ENCODE data around the gene ABRACL. TPM values are rescaled to one million over a fixed set of nuclear protein-coding genes. Genes with fewer than 3 reads are reported as not detected.

The ABRACL gene
- total and polyA plus RNA-seq, 2 of the 4 experiments (the other 2 are of a cell fraction): 16.0 to 27.9 TPM

DNA sequence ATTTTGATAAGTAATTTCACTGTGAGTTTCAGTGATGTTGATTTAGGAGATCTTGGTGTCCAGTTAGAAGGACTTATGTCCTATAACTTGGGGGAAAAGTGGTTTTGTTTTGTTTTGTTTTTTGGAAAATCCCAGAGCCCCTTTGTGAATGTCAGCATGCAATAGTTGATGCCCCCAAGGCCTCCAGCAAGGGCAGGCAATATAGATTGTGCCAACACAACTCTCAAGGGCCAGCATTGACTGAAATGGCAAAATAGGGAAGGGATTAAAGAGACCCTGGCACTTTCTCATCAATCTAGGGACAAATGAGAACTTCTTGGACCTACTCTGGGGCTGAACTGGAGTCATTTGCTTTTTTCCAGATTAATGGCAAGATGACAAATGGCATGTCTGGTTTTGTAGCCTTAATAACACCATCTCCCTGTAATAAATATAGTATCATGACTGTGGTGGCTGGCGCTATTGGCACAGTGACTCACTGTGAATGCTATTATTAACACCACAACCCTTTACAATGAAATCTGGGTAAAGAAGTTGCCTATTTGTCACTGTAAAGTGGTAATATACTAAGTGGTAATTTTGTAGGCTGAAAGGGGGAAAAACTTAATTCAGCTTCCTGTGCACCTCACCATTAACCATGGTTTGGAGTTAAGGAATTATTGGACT lies 51.8 kb downstream of the ABRACL start:
- no peaks in the 10 kb centered on the region for H3K9me1 ChIP-seq (ENCODE audit: insufficient read depth, low read length)
- no peaks in the 10 kb centered on the region for H3K4me1 ChIP-seq (ENCODE audit: control insufficient read depth, insufficient read depth, low read length)
- H2AFZ ChIP-seq (replicated peaks; ENCODE audit: low read length, poor library complexity): no peak overlapping the region
- H4K20me1 ChIP-seq (ENCODE audit: insufficient read depth, low read length): no peaks in the 10 kb centered on the region
- H3K9ac ChIP-seq (ENCODE audit: low read depth, low read length): no peak overlapping the region
- ATAC-seq (ENCODE audit: low read depth): no peak
- in situ Hi-C loops (cut with MboI; ENCODE audit: low sequenced_read_pairs) (no loop called here), intact Hi-C loops (cut with micrococcal nuclease) (no loop called here), dilution Hi-C loops (cut with HindIII; ENCODE audit: low sequenced_read_pairs, unreplicated experiment) (no loop called here)
- no peak overlapping the region for H3K27ac ChIP-seq (ENCODE audit: insufficient read depth, low read length)
- no peak overlapping the region for H3K56ac ChIP-seq (ENCODE audit: extremely low read depth, insufficient read depth, low read length)
- no peak overlapping the region for H3K4ac ChIP-seq (ENCODE audit: low read depth, low read length)
- H2AK9ac ChIP-seq (replicated peaks; ENCODE audit: low read depth, low read length, poor library complexity): no peak overlapping the region
- H2BK15ac ChIP-seq (ENCODE audit: low read depth, low read length): no peak overlapping the region
- H3K23ac ChIP-seq (ENCODE audit: low read depth, low read length): no peak overlapping the region
- no CpG with 5 or more reads among the region's 1 CpG for WGBS, 2 experiments (ENCODE audit: extremely low coverage in 2 of 2, insufficient read length in 1 of 2)
- no peak overlapping the region for H3K18ac ChIP-seq (ENCODE audit: low read depth, low read length)
- no peaks in the 10 kb centered on the region for H3K9me3 ChIP-seq (ENCODE audit: control insufficient read depth, insufficient read depth, low read length)
- H3K79me1 ChIP-seq (ENCODE audit: low read depth in 1 of 2, low read length in 2 of 2): no peaks in the 10 kb centered on the region
- H4K8ac ChIP-seq (ENCODE audit: low read depth in 2 of 2, low read length in 2 of 2): no peak overlapping the region
- H4K5ac ChIP-seq (ENCODE audit: low read depth, low read length): no peak overlapping the region
- no peak overlapping the region for H3K14ac ChIP-seq (replicated peaks; ENCODE audit: low read depth, low read length)
- no peak overlapping the region for H3K4me3 ChIP-seq (ENCODE audit: insufficient read depth, low read depth, low read length)
- no peak overlapping the region for H2AK5ac ChIP-seq (ENCODE audit: low read depth, low read length)
- ChIA-PET CTCF (no interaction called here), POLR2A (ENCODE audit: unreplicated experiment) (no interaction called here)
- H2BK120ac ChIP-seq (ENCODE audit: low read depth, low read length): no peak overlapping the region
- H2BK5ac ChIP-seq (ENCODE audit: low read depth, low read length, poor library complexity, severe bottlenecking): no peak overlapping the region
- H3K36me3 ChIP-seq (ENCODE audit: control insufficient read depth, insufficient read depth, low read length): no peaks in the 10 kb centered on the region
- H3K27me3 ChIP-seq (ENCODE audit: control insufficient read depth, insufficient read depth, low read length): peaks cover 3% of the 10 kb centered on the region
- H2BK20ac ChIP-seq (ENCODE audit: low read depth, low read length): no peak overlapping the region
- H3K4me2 ChIP-seq (ENCODE audit: low read depth, low read length): no peak overlapping the region
- BruUV-seq (replicated peaks): no TSS peak
- DNase-seq: no peak
- TF ChIP-seq SMC3 (IDR thresholded peaks at IDR 0.05; ENCODE audit: low read depth, low read length) (no peak), MAFK (IDR thresholded peaks at IDR 0.05; ENCODE audit: low read depth, low read length) (no peak), CEBPB (IDR thresholded peaks at IDR 0.05; ENCODE audit: low read depth, low read length) (no peak), RAD21 (IDR thresholded peaks at IDR 0.05; ENCODE audit: low read length) (no peak), FOS (IDR thresholded peaks at IDR 0.05; ENCODE audit: low read depth, low read length) (no peak), BHLHE40 (IDR thresholded peaks at IDR 0.05; ENCODE audit: low read depth, low read length) (no peak), RCOR1 (IDR thresholded peaks at IDR 0.05; ENCODE audit: insufficient replicate concordance, low read length) (no peak), RFX5 (IDR thresholded peaks at IDR 0.05; ENCODE audit: low read depth, low read length) (no peak), NFE2L2 (IDR thresholded peaks at IDR 0.05; ENCODE audit: low read depth, low read length) (no peak)
- TF ChIP-seq, protein P1, sequence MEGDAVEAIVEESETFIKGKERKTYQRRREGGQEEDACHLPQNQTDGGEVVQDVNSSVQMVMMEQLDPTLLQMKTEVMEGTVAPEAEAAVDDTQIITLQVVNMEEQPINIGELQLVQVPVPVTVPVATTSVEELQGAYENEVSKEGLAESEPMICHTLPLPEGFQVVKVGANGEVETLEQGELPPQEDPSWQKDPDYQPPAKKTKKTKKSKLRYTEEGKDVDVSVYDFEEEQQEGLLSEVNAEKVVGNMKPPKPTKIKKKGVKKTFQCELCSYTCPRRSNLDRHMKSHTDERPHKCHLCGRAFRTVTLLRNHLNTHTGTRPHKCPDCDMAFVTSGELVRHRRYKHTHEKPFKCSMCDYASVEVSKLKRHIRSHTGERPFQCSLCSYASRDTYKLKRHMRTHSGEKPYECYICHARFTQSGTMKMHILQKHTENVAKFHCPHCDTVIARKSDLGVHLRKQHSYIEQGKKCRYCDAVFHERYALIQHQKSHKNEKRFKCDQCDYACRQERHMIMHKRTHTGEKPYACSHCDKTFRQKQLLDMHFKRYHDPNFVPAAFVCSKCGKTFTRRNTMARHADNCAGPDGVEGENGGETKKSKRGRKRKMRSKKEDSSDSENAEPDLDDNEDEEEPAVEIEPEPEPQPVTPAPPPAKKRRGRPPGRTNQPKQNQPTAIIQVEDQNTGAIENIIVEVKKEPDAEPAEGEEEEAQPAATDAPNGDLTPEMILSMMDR (conservative IDR thresholded peaks at IDR 0.05; ENCODE audit: low read depth, low read length): no peak
- no peak overlapping the region for H4K91ac ChIP-seq (ENCODE audit: insufficient read depth, low read depth, low read length)

Data from IMR-90 (cell line).